ENCODE results near the gene OR1F1.
"Not testable (repeated sequence)": the region's sequence is repeated elsewhere in the genome, so short reads cannot be mapped to it uniquely, and the experiment has no call there.

Gene OR1F1

DNA sequence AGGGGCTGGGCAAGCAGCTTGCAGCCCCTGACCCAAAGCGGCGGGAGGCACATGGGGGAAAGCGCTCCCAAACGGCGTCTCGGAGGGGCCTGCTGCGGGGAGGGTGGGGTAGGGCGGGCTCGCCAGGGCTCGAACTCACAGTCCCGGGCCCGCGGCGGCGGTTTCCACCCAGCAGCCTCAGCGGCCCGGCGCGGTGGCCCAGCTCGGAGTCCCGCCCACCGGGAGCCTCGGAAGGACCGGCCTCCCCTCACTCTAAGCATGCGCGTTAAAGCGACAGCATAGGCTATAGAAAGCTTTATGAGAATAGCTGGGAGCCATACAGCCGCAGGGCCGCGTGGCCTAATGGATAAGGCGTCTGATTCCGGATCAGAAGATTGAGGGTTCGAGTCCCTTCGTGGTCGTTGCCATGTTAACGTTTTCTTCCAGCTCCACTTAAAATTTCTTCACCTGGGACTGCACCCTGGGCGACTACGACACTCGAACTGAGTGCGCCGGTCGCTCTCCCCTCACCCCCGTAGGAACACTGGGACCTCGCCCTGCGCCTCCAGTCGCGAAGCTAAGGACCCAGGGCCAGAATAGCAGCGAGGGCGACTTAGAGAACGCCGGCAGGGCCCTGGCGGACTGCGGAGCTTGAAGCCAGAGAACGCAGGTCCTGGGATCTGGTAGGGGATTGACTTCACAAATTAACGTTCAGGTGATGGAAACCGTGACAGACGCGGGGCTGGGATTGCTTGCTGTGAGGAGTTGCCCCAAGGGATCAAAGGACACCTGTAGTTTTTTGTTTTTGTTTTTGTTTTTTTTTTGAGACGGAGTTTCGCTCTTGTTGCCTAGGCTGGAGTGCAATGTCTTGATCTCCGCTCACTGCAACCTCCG, 37.4 kb upstream of the OR1F1 start:
- DNase-seq (ENCODE audit: low read depth, low spot score) = peak; percentile 99

DNA sequence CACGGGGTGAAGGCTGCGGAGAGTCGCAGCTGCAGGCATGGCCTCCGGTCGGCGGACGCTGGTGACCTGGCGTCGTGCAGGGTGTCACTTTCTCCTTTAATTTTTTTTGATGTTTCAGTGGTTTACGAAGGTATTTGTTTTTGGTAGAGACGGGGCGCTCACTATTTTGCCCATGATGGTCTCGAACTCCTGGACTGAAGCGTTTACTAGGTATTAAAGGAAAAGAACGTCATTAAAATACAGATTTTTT, 36.1 kb upstream of the OR1F1 start:
- no peak for DNase-seq (ENCODE audit: low read depth, low spot score)

DNA sequence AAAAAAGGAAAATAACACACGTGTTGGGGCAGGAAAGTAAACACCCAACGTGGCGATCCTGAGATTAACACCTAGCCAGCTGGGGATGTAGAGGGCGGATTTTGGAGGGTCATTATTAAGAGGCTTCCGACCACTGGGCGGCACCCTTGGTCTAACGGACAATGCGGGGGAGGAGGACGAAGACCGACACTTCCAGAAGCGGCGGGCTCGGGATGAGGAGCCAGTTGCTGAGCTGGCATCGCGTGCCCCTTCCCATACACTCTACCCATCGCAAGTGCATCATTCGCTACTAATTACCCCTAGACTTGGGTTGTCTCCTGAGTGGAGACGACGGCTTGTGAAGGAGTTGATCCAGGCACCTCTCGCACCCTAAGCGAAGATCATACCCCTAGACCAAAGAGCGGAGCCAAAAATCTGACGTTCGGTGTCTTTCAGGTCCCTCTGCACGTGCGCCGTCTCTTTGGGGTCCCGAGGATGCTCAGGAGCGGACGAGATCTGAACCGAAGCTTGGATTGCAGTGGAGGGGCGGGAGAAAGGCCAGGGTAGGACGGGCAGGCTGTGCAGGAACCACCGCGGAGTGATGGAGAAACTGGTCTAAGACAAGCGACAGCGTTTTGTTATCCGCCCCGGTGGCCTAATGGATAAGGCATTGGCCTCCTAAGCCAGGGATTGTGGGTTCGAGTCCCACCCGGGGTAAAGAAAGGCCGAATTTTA, 35.6 kb upstream of the OR1F1 start:
- peak; percentile 98 for DNase-seq (ENCODE audit: low read depth, low spot score)

DNA sequence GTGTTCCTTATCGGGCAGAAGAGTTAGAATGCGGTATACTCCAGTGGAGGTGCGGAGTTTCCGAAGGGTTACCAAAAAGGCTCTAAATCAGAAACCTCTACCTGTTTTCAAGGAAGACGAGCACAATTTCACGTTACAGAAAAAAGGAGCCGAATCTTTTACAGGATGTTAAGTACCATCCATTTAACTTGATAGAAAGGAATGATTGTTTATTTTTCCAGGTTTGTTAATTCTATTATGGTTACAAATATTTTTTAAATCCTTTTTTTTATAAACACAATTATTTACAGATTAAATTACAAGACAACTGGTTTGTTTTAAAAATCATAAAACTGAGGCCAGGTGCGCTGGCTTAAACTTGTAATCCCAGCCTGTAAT, 35.0 kb upstream of the OR1F1 start:
- no peak for DNase-seq (ENCODE audit: low read depth, low spot score)

DNA sequence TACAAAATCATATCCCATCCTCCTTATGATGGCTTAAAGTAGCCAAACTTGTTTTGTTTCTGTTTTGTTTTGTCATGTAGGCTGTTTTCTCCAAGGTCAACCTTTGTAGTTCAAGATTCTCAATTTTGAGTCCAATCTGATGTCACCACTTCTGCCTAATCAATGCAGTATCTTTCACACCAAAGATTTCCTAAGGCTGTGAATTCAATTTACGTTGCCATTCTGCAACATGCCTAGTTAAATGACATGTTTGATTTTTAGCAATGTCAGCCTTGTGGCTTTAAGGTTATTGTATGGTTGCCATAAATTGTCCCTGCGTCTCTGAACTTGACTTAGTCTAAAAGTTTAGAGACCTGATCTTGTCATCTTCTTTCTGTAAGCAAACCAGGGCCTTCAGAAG, 32.8 kb upstream of the OR1F1 start:
- DNase-seq (ENCODE audit: low read depth, low spot score) = no peak

DNA sequence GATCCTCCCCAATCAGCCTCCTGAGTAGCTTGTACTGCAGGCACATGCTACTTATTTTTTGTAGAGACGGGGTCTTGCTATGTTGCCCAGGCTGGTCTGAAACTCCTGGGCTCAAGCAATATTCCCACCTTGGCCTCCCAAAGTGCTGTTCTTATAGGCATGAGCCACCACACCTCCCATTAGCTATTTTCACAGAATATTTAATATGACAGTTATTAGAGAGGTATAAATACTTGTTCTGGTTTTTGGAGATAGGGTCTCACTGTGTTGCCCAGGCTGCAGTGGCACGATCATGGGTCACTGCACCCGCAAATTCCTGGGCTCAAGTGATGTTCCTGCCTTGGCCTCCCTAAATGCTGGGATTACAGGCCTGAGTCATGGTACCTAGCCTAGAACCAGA, 32.0 kb upstream of the OR1F1 start:
- no peak for DNase-seq (ENCODE audit: low read depth, low spot score)

DNA sequence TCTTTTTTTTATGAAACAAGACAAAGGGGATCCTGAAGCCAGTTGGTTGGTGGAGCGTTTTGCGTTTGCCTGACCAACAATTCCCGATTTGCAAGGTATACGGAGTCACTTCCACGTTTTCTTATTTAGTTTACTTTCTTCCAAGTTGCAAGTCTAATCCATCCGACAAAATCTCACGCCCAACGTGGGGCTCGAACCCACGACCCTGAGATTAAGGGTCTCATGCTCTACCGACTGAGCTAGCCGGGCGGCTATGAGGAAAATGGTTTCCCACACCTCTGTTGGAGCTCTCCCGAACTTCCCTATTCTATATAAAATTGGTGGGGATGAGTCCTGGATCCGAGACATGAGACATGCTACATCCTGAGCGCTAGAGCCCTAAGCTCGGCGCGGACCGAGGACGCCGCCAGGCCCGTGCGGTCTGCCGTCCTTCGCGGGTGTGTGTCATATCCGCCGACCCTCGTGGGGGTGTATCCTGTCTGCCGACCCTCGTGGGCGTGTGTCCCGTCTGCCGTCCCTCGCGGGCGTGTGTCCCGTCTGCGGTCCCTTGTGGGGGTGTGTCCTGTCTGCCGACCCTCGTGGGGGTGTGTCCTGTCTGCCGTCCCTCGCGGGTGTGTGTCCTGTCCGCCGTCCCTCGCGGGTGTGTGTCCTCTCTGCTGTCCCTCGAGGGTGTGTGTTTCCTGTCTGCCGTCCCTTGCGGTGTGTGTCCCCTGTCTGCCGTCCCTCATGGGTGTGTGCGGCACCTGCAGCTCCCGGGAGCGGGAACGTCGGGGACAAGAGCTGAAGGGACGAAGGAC, 30.6 kb upstream of the OR1F1 start:
- DNase-seq (ENCODE audit: low read depth, low spot score) = peak; percentile 98

DNA sequence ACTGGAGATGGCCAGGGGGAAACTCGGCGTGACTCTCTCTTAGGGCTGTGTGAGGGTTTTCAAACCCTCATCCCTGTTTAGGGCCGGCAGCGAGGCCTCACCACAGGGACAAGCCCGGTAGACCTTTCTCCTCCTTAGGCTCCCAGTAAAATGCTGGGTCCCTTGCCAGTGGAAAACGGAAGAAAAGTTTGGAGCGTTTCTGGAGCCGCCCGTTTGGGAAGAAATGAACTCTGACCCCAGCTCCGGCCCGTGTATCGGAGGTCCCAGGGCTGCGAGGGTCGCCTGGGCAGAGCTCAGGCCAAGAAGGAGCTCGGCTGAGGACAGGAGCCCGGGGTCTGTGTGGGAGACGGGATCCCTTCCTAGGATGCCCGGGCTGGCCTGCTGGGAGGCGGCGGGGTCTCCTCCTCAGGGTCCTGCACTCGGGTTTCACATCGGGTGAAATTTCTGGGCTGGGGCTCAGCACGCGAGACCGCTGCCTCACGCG, 29.9 kb upstream of the OR1F1 start:
- peak; percentile 63 for DNase-seq (ENCODE audit: low read depth, low spot score)

DNA sequence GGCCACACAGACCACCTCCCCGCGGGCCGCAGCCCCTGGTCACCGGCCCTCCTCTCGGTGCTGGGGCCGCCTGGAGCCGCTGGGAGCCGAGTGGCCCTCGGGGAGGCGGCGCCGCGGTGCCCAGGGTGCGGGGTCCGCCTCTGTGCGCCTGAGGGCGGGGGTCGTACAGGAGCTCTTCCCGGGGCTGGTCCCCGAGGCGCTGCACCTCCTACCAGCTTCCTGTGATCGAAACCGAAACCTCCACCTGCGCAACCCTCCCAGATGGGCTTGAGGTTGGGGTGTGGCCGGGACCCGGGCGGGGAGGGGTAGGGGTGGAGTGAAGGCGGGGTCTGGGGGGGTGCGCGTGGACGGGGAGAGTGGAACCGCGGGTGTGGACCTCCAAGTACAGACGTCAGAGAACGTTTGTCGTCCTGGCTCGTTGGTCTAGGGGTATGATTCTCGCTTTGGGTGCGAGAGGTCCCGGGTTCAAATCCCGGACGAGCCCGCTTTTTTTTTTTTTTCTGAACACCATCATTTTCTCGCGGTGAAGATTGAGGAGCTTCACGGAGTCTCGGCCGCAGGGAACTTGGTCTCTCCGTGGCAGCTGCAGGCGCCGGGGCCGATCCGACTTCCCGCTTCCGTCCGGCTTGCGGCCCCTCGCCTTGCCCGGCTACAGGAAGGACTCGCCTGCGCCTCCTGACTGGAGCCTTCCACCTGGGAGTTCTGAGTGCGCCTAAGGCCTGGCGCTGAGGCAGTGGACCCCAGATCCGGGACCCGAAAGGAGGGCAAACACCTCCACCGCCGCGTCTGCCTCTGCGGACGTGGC, 29.3 kb upstream of the OR1F1 start:
- peak; percentile 92 for DNase-seq (ENCODE audit: low read depth, low spot score)

DNA sequence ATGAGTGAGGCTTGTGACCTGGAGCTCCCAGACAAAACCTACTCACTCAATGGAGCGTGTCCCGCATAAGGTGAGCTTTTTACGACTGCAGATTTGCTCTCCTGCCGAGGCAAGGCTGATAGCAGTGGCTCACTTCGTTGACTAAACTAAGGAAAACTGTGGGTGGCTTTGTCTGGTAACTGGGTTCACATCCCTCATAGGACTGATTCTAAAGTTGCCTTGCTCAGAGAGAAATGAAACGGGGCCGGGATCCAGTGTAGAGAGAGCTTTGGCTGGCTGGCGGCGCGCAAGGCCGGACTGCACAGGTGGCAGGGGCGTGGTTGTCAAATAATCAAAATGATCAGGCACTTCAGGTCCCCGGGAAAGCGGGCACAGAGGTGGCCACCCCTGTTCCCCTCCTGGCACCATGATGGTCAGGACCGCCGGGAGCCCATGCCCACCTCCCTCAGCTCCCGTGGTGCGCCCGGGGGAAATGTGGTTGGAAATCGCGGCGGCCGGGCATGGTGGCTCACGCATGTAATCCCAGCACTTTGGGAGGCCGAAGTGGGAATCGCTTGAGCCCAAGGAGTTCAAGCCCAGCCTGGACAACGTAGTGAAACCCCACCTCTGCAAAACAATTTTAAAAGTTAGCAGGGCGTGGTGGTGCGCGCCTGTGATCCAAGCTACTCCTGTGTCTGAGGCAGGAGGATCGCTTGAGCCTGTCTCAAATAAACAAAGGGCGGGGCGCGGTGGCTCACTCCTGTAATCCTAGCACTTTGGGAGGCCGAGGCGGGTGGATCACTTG, 26.6 kb upstream of the OR1F1 start:
- peak; percentile 63 for DNase-seq (ENCODE audit: low read depth, low spot score)

DNA sequence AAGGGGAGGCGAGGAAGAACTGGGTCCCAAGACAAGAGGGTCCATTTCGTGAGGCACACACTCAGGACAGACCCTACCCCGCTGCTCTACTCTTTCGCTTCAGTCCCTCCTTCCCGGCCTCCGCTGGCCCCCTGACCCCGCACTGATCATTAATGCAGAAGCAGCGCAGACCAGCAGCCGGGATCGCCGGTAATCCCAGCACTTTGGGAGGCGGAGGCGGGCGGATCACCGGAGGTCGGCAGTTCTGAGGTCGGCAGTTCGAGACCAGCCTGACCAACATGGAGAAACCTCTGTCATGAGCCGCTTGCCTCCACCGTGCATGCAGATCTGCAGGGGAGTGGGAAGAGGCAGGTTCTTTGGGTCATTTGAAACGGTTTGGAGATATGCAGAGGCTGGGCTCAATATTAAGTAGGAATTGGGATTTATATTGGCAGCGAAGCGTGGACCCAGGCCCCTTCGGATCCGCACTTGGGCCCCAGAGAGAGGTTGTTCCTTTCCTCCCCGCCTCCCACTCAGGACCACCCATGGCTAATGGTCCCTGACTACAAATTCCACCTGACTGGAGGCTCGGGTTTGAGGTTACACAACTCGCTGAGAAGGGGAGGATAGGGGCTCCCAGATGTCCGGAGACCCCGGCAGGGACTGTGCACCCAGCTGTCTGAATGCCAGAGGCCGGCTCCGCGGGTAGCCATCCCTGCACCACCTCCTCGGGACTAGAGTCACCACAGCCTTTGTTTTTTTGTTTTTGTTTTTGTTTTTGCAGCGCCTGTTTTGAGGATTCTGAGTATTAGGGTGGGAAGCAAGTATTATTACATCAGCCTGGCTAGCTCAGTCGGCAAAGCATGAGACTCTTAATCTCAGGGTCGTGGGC, 23.6 kb upstream of the OR1F1 start:
- DNase-seq (ENCODE audit: low read depth, low spot score) = no peak

DNA sequence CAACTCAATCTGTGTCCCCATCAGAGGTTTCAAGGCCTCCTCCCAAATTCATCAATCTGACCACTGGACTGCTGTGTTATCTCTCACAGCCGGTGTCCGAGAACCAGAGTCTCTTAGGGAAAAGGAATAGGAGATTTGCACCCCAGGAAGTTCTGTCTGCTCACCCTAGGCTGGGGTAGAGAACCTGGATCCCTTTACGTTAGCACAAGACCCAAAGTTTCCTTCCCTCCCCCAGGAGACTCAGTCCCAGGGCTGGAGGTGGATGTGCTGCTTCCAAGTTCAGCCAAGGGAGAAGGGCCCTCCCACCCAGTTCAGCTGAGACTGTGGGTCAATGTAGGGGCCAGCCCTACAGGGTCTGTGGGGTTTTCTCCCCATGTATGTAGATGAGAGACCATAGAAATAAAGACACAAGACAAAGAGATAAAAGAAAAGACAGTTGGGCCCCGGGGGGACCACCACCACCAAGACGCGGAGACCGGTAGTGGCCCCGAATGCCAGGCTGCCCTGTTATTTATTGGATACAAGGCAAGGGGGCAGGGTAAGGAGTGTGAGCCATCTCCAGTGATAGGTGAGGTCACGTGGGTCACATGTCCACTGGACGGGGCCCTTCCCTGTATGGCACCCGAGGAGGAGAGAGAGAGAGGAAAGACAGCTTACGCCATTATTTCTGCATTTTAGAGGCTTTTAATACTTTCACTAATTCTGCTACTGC, 22.7 kb upstream of the OR1F1 start:
- DNase-seq (ENCODE audit: low read depth, low spot score) = no peak

DNA sequence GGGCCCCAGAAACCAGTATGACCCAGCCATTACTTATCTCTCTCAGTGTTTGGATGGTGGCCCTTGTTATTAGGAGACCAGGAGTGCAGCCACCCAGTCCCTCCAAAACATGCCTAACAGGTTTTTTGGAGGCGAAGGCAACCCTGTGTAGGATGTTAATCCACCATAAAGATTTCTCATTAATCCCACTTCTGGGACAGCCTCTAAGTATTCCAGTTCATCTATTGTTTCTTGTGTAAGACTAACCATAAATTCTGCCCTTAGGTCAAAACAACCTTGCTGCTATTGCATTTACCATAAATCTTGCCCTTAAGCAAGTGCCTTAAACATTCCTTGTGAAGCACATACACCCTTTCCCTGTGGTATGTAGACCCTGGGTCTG, 21.5 kb upstream of the OR1F1 start:
- no peak for DNase-seq (ENCODE audit: low read depth, low spot score)

DNA sequence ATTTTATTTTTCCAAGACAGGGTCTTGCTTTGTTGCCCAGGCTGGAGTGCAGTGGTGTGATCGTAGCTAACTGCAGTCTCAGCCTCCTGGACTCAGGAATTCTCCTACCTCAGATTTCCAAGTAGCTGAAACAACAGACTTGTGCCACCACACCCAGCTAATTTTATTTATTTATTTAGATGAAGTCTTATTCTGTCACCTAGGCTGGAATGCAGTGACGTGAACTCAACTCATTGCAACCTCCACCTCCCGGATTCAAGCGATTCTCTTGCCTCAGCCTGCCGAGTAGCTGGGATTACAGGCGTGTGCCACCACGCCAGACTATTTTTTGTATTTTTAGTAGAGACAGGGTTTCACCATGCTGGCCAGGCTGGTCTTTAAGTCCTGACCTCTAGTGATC, 19.3 kb upstream of the OR1F1 start:
- DNase-seq (ENCODE audit: low read depth, low spot score) = not testable (repeated sequence)

DNA sequence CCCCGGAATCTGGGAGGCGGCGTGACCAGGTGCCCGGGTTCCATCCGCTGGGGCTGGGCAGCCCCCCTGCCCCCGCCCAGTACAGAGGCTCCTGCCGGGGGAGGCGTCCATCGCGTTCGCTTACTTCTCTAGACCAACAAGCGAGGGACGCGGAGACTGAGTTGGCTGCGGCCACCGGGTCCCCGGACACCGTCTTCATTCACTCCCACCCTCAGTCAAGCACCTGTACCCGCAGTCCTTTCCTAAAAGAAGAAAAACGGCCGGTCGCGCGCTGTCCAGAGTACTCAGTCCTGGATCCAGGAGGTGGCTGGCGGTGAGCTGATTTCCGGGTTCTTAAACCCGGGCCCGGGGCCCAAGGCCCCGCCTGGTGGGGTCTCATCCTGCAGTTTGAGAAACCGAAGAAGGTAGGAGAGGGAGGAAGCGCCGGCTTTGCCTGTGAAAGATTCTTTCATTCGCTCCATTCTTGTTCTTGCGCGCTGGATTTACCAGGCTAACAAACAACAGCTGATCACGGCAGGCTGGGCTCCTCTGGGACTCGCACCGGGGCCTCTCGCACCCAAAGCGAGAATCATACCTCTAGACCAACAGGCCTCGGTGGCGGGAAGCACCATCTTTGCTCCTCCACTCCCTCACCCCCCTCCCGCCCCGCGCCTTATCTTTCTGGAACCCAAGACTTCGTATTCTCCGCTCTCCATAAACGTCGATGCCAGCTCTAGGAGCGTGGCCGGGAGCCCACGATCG, 17.4 kb upstream of the OR1F1 start:
- DNase-seq (ENCODE audit: low read depth, low spot score) = peak; percentile 68

DNA sequence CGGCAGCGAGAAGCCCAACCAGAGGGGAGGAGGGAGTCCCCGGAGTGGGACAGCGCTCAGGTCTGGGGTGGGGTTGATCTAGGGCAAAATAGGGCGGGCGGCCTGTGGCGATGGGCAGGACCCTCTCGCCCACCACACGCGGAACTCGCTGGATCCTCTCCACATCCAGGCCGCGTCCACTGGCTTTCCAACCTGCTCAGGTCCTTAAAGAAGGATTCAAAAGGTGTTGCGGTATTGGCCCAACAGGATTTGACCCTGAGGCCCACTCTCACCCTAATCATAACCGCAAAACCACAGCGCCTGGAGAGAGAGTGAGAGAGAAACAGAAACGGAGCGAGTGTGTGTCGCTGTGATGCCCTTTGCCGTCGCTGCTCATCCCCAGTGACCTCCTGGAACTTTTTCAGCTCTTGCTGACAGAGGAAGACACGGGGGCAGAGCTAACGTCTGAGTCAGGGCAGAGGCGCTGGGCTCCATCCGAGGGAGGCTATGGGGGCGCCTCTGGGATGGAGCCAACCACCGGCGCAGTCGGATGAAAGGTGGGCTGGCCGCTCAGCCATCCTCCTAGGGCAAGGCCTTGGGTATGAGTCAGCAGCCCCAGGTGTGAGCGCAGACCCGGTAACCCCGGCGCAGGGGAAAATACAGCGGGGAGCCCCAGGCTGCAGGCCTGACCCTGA, 16.7 kb upstream of the OR1F1 start:
- DNase-seq (ENCODE audit: low read depth, low spot score) = no peak

DNA sequence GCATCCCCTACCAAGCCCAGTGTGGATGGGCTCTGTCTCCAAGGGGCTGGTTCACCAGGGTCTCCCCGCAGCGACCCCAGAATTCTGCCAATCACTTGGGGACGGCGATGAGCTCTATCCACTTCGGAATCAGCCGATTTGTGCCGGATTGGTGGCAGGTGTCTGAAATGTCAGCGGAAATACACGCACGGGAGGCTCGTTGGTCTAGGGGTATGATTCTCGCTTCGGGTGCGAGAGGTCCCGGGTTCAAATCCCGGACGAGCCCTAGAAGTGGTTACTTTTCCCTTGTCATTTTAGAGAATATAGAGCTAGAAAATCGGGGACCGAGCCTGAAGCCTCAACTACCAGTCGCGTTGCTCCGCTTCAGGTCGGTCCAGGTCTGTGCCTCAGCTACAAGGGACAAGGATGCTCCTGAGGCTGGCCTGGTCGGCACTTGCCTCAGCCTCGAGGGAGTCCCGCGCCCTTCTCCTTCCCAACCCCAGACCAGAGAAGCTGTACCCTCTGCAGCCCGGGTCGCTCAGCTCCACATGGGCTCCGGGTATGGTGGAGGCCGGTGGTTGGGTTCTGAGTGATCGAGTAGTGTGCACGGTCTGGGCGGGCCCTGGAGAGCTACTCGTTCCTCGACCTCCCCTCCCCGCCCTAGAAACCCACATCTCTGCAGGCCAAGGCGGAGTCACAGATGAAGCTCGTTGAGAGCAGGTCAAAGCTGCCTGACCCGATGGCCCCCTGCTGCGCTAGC, 16.0 kb upstream of the OR1F1 start:
- peak; percentile 89 for DNase-seq (ENCODE audit: low read depth, low spot score)

Data from ELF-1 (cell line).